Gastrocnemius medialis (tissue), 4 donors: ENCODE results near the gene NEDD4.

Experiments used
- POLR2A ChIP-seq, 2 donors: fragments of 450-650 bp; IDR thresholded peaks; one replicate each; pipeline ENCODE4 v1.6.1; 2017; ENCODE audit warnings: antibody characterized with exemption in 2 of 2, mild to moderate bottlenecking in 2 of 2, moderate library complexity in 2 of 2
- TF ChIP-seq, protein P1 (sequence below), 5 experiments: fragments of 450-650 bp in 3 of 5; fragments of 200-600 bp in 2 of 5; sonication (generic) in 2 of 5; IDR thresholded peaks in 4 of 5; conservative IDR thresholded peaks in 1 of 5; 1 replicate in 4 of 5; 2 replicates in 1 of 5; pipeline ENCODE4 v1.5.1; 2016 to 2019; ENCODE audit warnings: antibody characterized with exemption in 5 of 5, mild to moderate bottlenecking in 3 of 5, moderate library complexity in 3 of 5

DNA sequence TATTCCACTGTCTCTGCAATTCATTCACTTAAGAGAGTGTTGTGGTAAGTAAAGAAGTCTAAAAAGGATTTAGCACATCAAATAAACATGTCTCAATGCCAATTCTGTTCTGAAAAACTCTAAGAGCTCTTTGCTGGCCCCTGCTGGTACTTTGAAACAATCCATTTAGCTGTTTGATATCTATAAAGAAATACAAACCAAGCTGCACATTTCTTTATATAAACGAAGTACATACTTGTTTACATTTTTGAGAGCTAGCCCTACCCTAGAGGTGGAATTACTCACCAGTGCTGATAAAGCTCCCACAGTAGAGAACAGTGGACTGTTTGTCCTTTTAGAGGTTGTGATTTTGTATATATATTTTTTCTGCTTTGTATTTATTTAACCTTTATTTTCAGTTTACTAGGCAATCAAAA, 75.5 kb downstream of the NEDD4 start:
- TF ChIP-seq, protein P1, sequence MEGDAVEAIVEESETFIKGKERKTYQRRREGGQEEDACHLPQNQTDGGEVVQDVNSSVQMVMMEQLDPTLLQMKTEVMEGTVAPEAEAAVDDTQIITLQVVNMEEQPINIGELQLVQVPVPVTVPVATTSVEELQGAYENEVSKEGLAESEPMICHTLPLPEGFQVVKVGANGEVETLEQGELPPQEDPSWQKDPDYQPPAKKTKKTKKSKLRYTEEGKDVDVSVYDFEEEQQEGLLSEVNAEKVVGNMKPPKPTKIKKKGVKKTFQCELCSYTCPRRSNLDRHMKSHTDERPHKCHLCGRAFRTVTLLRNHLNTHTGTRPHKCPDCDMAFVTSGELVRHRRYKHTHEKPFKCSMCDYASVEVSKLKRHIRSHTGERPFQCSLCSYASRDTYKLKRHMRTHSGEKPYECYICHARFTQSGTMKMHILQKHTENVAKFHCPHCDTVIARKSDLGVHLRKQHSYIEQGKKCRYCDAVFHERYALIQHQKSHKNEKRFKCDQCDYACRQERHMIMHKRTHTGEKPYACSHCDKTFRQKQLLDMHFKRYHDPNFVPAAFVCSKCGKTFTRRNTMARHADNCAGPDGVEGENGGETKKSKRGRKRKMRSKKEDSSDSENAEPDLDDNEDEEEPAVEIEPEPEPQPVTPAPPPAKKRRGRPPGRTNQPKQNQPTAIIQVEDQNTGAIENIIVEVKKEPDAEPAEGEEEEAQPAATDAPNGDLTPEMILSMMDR (IDR thresholded peaks at IDR 0.05 in 4 of 5, conservative IDR thresholded peaks at IDR 0.05 in 1 of 5) = peak in 4 of 5 experiments; percentile 45 to 78 (median 66)
- no peak for TF ChIP-seq POLR2A (IDR thresholded peaks at IDR 0.05)
